Upper lobe of left lung (tissue), 4 donors: ENCODE measurements around the gene ABCC5.

Experiments
- EP300 ChIP-seq, 4 donors: sonication (generic); formaldehyde crosslinking; IDR thresholded peaks; one replicate each; pipeline ENCODE4 v1.5.1; 2017; ENCODE audit warnings: antibody characterized with exemption in 4 of 4, control low read depth in 2 of 4
- POLR2A ChIP-seq, 4 donors: fragments of 450-650 bp; IDR thresholded peaks; one replicate each; pipeline ENCODE4 v1.5.1; 2016 to 2017; ENCODE audit warnings: antibody characterized with exemption in 4 of 4, mild to moderate bottlenecking in 2 of 4
- TF ChIP-seq, protein P1 (sequence below), 6 experiments: fragments of 450-650 bp in 4 of 6; fragments of 200-600 bp in 2 of 6; sonication (generic) in 2 of 6; IDR thresholded peaks; one replicate each; pipeline ENCODE4 v1.5.1; 2016 to 2019; ENCODE audit warnings: antibody characterized with exemption in 6 of 6

DNA sequence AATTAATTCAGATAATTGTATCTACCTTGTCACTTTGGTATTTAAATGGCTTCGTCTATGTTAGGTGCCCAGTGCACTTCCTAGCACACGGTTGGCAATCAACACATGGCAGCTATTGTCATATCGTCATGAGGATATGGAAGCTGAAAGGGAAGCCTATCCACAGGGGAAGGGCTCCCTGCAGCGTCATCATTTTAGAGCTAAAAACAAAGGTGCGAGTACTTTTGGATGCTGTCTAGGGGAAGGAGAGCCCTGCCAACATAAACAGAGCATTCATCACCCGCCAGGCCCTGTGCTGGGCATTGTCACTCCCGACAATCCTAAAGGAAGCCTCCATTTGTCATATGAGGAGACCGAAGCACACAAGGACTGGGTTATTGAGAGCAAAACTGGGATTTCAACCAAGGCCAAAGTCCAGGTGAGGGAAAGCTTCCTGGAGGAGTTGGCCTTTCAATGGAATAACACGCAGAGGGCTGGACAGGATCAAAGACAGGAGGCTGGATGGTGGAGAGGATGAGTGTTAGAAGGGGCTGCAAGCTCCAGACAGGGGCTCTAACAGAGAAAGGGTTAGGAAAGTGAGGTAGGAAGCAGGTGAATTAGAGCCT, 125.0 kb downstream of the ABCC5 start:
- TF ChIP-seq POLR2A (IDR thresholded peaks at IDR 0.05) (no peak), EP300 (IDR thresholded peaks at IDR 0.05) (no peak)
- TF ChIP-seq, protein P1, sequence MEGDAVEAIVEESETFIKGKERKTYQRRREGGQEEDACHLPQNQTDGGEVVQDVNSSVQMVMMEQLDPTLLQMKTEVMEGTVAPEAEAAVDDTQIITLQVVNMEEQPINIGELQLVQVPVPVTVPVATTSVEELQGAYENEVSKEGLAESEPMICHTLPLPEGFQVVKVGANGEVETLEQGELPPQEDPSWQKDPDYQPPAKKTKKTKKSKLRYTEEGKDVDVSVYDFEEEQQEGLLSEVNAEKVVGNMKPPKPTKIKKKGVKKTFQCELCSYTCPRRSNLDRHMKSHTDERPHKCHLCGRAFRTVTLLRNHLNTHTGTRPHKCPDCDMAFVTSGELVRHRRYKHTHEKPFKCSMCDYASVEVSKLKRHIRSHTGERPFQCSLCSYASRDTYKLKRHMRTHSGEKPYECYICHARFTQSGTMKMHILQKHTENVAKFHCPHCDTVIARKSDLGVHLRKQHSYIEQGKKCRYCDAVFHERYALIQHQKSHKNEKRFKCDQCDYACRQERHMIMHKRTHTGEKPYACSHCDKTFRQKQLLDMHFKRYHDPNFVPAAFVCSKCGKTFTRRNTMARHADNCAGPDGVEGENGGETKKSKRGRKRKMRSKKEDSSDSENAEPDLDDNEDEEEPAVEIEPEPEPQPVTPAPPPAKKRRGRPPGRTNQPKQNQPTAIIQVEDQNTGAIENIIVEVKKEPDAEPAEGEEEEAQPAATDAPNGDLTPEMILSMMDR (IDR thresholded peaks at IDR 0.05) = no peak
